Hippocampal formation (tissue), 2 donors: ENCODE results near the gene DDX51.

Experiments
- DNase-seq, 2 donors: peaks; one replicate each; lab custom pipeline; 2025; lab: John Stamatoyannopoulos, UW

DDX51 gene

DNA sequence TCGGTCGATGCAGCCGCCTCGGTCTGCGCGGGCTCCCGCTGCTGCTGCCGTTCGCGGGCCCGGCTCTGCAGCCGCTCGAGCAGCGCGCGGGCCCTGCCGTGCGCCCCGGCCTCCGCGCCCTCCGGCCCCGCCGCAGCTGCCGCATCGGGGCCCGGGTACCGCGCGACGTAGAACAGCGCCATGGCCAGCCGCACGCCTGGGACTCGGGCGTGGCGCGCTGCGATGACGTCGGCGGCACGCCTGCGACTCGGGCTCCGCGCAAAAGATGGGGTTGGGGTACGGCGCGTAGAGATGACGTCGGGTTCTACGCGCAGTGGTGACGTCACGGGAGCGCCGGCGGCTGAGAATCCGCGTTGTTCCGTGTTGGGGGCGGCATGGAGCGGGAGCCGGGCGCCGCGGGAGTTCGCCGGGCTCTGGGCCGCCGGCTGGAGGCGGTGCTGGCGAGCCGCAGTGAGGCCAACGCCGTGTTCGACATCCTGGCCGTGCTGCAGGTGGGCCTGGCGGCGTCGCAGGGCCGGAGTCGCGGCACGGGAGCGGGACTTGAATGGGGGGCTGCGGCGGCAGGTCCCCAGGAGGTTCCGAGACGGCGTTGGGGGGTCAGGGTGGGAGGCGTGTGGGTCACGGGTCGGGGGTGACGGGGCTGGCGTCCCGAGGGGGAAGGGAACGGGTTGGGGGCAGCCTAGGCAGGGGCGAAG, at the start of gene DDX51, which contains the start of gene NOC4L:
Gene DDX51, minus strand, starts transcription at position 205 of the 695 bp plus-strand sequence. Its CDS starts 23 bp downstream, at position 182.
Gene NOC4L, plus strand, starts transcription at position 343 of the 695 bp plus-strand sequence. Its CDS starts 32 bp downstream, at position 375.
- DNase-seq = peak; percentile 76 to 82

DNA sequence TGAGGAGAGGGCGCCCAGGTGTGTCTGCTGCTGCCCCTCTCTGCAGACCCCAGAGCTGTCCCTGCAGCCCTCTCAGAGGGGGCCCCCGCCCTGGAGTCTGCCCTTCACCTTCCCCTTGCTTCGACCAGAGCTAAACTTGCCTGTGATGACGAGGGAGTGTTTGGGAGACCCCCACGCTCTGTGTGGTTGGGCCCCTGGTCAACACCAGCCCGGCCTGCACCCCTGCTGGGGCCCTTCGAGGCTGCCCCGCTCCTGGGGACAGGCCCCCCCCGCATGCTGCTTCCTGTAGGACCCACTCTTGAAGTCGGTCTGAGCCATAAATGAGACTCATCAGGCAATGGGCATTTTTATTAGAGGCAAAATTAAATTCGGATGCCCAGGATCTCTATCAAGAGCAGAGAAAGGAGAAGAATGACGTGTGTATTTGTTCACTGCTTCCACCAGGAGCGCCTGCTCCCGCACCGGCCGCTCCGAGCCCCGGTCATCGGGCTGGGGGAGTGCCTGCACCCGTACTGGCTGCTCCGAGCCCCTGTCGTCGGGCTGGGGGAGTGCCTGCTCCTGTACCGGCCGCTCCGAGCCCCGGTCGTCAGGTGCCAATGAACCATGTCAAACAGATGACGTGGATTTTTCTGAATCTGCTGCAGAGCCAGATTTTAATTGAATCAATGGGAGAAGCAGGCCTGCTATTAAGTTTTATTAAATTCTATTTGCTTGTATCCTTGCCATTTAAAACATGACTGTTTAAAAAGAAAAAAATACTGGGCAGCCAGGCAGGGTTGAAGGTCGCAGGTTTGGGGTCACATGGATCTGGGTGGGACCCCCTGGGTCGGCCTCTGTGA, 47.8 kb upstream of the DDX51 start:
- DNase-seq = no peak

GRCh38 chr12:132190834-132191500, 46.8 kb upstream of the DDX51 start:
- no peak for DNase-seq

DNA sequence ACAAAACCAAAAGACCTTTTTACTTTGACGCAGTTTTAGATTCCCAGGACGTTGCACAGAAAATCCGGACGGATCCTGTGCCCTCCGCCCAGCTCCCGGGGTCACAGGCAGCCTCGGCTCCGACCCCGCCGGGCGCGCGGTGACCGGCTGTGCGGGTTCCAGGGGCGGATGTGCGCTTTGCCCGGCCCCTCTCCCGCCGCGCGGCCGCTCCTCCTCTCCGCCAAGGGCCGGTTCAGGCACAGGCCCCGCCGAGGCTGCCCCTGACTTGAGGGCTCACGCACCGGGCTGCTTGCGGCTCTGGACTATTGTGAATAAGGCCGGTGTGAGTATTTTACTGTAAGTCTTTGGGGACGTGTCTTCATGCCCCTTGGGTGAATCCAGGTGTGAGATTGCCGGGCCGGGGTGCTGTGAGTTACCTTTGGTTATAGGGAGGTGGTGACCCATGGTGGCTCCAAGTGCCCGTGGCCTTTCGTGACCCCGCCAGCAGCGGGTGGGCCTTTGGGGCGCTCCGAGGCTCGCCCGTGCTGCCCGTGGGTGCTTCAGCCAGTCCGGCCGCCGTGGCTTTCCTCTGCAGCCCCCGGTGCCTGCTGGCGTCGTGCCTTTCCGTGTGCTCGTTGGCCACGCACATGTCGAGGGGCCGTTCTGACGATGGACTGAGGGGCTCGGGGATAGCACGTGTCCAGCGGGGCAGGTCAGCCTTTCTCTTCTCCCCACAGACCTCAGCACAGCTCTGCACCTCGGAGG, 46.1 kb upstream of the DDX51 start:
- no peak for DNase-seq

DNA sequence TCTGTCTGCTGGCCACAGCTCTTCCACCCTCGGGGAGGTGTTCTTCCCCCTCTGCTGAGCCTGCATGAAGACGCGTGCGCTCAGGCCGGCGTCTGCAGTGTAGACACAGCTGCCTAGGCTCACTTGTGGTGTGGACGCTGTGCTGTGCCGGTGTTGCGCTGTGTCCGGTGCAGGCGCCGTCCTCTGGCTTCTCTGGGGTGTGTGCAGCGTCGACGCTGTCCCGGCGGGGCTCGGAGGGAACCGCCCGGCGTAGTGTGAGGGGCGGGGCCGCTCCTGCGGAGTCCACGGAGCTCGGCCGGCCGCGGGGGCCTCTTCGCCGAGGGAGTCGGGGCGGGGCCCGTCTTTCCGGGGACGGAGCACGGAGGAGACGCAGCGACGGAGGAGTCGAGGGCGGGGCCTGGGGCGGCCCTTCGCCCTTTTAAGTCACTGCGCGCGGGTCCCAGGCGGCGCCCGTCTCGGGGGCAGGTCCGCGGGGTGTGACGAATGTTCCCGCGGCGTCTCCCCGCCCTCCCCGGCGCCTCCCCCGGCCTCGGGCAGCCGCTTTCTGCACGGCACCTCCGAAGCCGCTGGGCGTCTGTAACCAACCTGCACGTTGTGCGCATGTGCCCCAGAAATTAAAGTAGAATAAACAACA, 45.4 kb upstream of the DDX51 start:
- DNase-seq = peak in 1 of 2 donors; percentile 53

- no peak for DNase-seq
These were observed 44.8 kb upstream of the DDX51 start for GRCh38 chr12:132188916-132189325.

- no peak for DNase-seq
These were observed 44.4 kb upstream of the DDX51 start for GRCh38 chr12:132188451-132188901.

- no peak for DNase-seq
These were observed 43.7 kb upstream of the DDX51 start for GRCh38 chr12:132187646-132188450.

DNA sequence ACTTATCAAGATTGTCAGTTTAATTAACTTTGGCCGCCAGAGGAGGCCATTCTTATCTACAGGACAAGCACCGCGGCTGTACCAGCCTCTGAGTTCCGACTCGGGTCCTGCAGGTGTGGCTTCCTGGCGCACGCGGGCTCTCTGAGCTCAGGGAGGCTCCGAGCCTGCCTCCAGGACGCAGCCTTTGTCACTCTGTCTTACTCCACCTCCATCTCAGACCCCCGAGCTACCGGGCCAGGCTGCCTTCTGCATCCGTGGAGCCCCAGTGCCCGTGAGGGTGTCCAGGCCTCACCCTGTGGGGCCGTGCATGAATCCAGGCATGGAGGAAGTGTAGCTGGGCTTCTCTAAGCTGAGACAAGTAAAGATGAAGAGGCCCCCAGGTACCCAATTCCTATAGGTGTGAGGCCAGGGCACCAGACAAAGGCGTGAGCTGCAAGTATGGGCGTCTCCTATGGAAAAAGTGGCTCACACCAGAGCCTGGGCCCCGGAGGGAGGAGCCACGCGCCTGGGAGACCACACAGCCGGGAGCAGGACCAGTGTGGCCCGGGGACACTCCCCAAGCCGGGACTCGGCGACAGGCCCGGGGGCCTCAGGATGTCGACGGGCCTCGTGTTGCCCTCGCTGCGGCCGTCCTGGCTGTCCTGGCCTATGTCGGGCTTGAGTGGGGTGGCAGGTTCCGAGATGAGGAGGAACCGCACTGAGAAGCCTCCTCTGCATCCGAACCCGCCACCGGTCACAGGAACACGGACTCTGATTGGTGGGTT, 42.9 kb upstream of the DDX51 start:
- DNase-seq = no peak

DNA sequence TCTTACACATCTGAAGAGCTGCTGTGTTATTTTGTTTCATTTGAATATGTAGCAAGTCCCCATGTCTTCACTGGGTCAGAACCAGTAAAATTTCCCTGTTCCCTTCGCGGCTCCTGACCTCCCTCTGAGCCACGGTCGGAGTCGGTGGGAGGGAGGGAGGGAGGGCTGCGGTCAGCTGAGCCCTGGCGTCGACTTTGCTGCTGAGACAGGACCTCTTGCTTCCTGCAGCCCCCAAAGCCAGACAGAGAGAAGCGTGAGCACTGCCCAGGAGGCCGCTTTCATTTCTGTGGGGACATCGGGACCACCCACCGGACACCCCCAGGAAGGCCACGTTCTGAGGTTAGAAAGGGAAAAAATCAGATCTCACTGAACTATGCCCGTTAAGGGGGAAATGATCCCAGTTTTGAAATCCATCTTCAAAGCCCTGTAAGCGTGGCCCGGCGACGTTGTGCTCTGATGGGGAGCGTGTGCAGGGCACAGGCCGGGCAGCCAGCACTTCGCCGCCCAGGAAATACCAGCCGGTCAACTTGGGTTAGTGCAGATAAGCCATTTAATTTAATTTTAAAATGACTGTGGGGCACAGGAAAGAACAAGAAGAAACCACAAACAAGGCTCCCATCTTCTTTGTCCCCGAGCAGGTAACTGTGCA, 42.2 kb upstream of the DDX51 start:
- no peak for DNase-seq

DNA sequence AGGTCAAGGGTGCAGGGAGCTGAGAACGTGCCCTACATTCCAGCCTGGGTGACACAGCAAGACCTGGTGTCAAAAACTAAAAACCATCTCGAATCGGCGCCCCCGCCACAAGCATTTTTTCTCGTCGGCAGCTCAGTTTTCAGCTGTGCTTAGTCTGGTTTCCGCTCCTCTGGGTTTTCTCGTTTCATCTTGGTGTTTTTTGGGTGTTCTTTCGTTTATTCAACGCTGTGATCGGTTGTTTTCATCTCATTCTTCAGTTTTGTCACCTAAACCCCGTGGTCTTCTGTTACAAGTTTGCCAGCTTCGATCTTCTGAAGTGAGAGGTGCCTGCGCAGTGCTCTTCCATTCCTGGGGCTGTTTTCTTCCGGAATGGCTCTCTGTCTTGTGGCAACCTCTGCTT, 41.6 kb upstream of the DDX51 start:
- DNase-seq = no peak

GRCh38 chr12:132182711-132183365, 38.7 kb upstream of the DDX51 start:
- DNase-seq = no peak

- DNase-seq = no peak
These were observed 38.1 kb upstream of the DDX51 start for GRCh38 chr12:132182206-132182710.

- no peak for DNase-seq
These were observed 37.6 kb upstream of the DDX51 start for GRCh38 chr12:132181570-132182200.

- DNase-seq = no peak
These were observed 36.8 kb upstream of the DDX51 start for GRCh38 chr12:132180648-132181546.

DNA sequence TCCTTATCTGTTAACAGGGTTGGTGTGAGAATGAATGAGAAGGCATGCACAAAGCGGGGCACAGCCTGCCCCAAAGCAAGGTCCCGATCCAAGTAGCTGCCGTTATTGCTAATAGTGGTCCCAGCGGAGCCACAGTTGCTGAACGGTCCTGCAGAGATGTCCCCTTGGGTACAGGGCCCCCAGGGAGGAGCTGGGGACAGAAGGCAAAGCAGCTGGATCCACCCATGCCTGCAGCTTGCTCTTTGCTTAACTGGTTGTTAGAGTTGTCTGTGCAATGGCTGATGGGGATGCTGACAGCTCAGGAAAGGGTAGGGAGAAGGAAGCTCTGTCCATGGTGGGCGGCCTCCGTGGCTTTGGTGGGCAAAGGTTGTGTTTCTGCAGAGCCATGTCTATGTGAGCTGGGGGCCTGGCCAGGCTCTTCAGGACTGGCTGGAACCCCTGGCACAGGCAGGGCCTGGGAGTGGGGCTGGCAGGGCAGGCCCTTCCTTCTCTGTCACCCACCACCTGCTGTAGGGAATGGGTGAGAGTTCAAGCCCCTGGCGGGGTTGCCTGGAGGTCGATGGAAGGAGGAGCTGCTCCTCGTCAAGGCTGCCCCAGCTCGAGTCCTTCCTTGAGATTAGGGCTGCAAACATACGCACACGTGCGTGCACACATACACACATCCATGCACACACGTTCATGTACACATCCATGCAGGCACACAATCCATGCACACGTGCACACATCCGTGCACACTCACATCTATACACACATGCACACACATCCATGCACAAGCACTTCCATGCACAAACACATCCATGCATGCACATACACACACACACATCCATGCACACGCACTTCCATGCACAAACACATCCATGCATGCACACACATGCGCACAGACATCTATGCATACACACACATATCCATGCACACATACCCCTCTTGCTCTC, 35.6 kb upstream of the DDX51 start:
- no peak for DNase-seq
